NCI-H446 (cell line): ENCODE data around the gene KIF11.
A peak's percentile ranks its signal among the peaks of the same experiment; 100 is the strongest.
"Not testable (repeated sequence)": the region's sequence is repeated elsewhere in the genome, so short reads cannot be mapped to it uniquely, and the experiment has no call there.

Source experiments
- DNase-seq, 2 experiments: peaks; one replicate each; lab custom pipeline; 2025; lab: John Stamatoyannopoulos, UW

KIF11 gene

GRCh38 chr10:92592761-92593618, at the start of gene KIF11:
TSS of gene KIF11 (plus strand) at chr10:92593130. CDS start at chr10:92593376, 246 bp downstream.
- peak; percentile 89 to 93 for DNase-seq

- no peak for DNase-seq
Observed at GRCh38 chr10:92544296-92544695, 48.6 kb upstream of the KIF11 start.

- no peak for DNase-seq
Observed at GRCh38 chr10:92545556-92545955, 47.4 kb upstream of the KIF11 start.

- no peak for DNase-seq
Observed at GRCh38 chr10:92547676-92548075, 45.3 kb upstream of the KIF11 start.

- no peak for DNase-seq
Observed at GRCh38 chr10:92550924-92551323, 42.0 kb upstream of the KIF11 start.

GRCh38 chr10:92552310-92552709, 40.6 kb upstream of the KIF11 start:
- DNase-seq = no peak

- DNase-seq = no peak
Observed at GRCh38 chr10:92553959-92554358, 39.0 kb upstream of the KIF11 start.

GRCh38 chr10:92559046-92559445, 33.9 kb upstream of the KIF11 start:
- no peak for DNase-seq

- no peak for DNase-seq
Observed at GRCh38 chr10:92562424-92562823, 30.5 kb upstream of the KIF11 start.

GRCh38 chr10:92567952-92568600, 24.9 kb upstream of the KIF11 start:
- no peak for DNase-seq

- no peak for DNase-seq
Observed at GRCh38 chr10:92569071-92569470, 23.9 kb upstream of the KIF11 start.

- not testable (repeated sequence) for DNase-seq
Observed at GRCh38 chr10:92569663-92570062, 23.3 kb upstream of the KIF11 start.

GRCh38 chr10:92571649-92572048, 21.3 kb upstream of the KIF11 start:
- no peak for DNase-seq

GRCh38 chr10:92572362-92573090, 20.4 kb upstream of the KIF11 start:
- DNase-seq = no peak

- DNase-seq = no peak
Observed at GRCh38 chr10:92573091-92573797, 19.7 kb upstream of the KIF11 start.

GRCh38 chr10:92573798-92574547, 19.0 kb upstream of the KIF11 start, which contains the start of gene IDE:
TSS of gene IDE (minus strand) at chr10:92574093. CDS start at chr10:92574019, 74 bp downstream.
- DNase-seq = peak; percentile 42 to 72

GRCh38 chr10:92574548-92575261, 18.2 kb upstream of the KIF11 start:
- DNase-seq = peak; percentile 26 to 33

- DNase-seq = no peak
Observed at GRCh38 chr10:92575961-92576360, 17.0 kb upstream of the KIF11 start.

- DNase-seq = not testable (repeated sequence)
Observed at GRCh38 chr10:92582347-92582746, 10.6 kb upstream of the KIF11 start.
